GM23338 (cell line): ENCODE data around the gene A2ML1. TPM values are rescaled to one million over a fixed set of nuclear protein-coding genes. Genes with fewer than 3 reads are reported as not detected.

ENCODE experiments used
- ATAC-seq: fragments of 200-7000 bp; cut with Tn5 transposase; 3 replicates; pipeline ENCODE4 v1.9.1; 2020
- DNase-seq: peaks from one replicate; pipeline ENCODE4 v3.0.0-alpha.2; 2015; ENCODE audit warnings: low spot score
- H2AFZ ChIP-seq: fragments of 200-600 bp; sonication (generic); 2 replicates; pipeline ENCODE4 v1.8.0; 2016; ENCODE audit warnings: antibody characterized with exemption, mild to moderate bottlenecking, moderate library complexity
- H3F3A ChIP-seq: fragments of 200-600 bp; sonication (generic); replicated peaks from 2 replicates; pipeline ENCODE4 v1.8.0; 2017; ENCODE audit warnings: antibody characterized with exemption, mixed run types, low read depth
- H3K27ac ChIP-seq: fragments of 200-600 bp; sonication (generic); 2 replicates; pipeline ENCODE4 v1.6.1; 2016; ENCODE audit warnings: low read depth
- H3K27me3 ChIP-seq: fragments of 200-600 bp; sonication (generic); 2 replicates; pipeline ENCODE4 v1.8.0; 2016; ENCODE audit warnings: mild to moderate bottlenecking, mixed run types, moderate library complexity; ENCODE audit not compliant: insufficient read depth
- H3K36me3 ChIP-seq: fragments of 200-600 bp; sonication (generic); 2 replicates; pipeline ENCODE4 v1.8.0; 2016; ENCODE audit warnings: mild to moderate bottlenecking; ENCODE audit not compliant: insufficient read depth
- H3K4me1 ChIP-seq: fragments of 200-600 bp; sonication (generic); 2 replicates; pipeline ENCODE4 v1.8.0; 2016; ENCODE audit warnings: mild to moderate bottlenecking, moderate library complexity; ENCODE audit not compliant: insufficient read depth
- H3K4me2 ChIP-seq: fragments of 200-600 bp; sonication (generic); 2 replicates; pipeline ENCODE4 v1.7.1; 2017; ENCODE audit warnings: mixed run types
- H3K4me3 ChIP-seq: fragments of 200-600 bp; sonication (generic); 2 replicates; pipeline ENCODE4 v1.6.1; 2016; ENCODE audit warnings: mixed run types
- H3K79me2 ChIP-seq: fragments of 200-600 bp; sonication (generic); replicated peaks from 2 replicates; pipeline ENCODE4 v1.8.0; 2017; ENCODE audit warnings: mild to moderate bottlenecking; ENCODE audit not compliant: insufficient read depth
- H3K9me2 ChIP-seq: fragments of 200-600 bp; sonication (generic); 2 replicates; pipeline ENCODE4 v1.8.0; 2017; ENCODE audit not compliant: insufficient read depth
- H4K20me1 ChIP-seq: fragments of 200-600 bp; sonication (generic); replicated peaks from 2 replicates; pipeline ENCODE4 v1.8.0; 2017; ENCODE audit warnings: mild to moderate bottlenecking; ENCODE audit not compliant: insufficient read depth
- H3K27ac Mint-ChIP-seq: 2 replicates; pipeline ENCODE4 v1.8.0; 2020; ENCODE audit warnings: inconsistent platforms, mild to moderate bottlenecking, moderate library complexity, mixed read lengths
- H3K27me3 Mint-ChIP-seq: 3 replicates; pipeline ENCODE4 v1.8.0; 2022; ENCODE audit warnings: low read depth, mild to moderate bottlenecking, moderate library complexity, mixed read lengths, inconsistent platforms; ENCODE audit not compliant: insufficient read depth, poor library complexity
- H3K36me3 Mint-ChIP-seq: 3 replicates; pipeline ENCODE4 v1.8.0; 2021; ENCODE audit warnings: low read depth, mild to moderate bottlenecking, inconsistent platforms, moderate library complexity, mixed read lengths
- H3K4me1 Mint-ChIP-seq: 3 replicates; pipeline ENCODE4 v1.8.0; 2020; ENCODE audit warnings: mild to moderate bottlenecking, inconsistent platforms, mixed read lengths
- H3K4me3 Mint-ChIP-seq: 3 replicates; pipeline ENCODE4 v1.8.0; 2021; ENCODE audit warnings: moderate library complexity, mild to moderate bottlenecking, inconsistent platforms, mixed read lengths
- H3K9me3 Mint-ChIP-seq: 3 replicates; pipeline ENCODE4 v1.8.0; 2020; ENCODE audit warnings: moderate library complexity, mild to moderate bottlenecking, inconsistent platforms, mixed read lengths
- CREB1 ChIP-seq: fragments of 250-450 bp; sonication (Bioruptor Pico); IDR thresholded peaks from 2 replicates; pipeline ENCODE4 v1.5.0; 2020; ENCODE audit warnings: low read depth, mild to moderate bottlenecking, moderate library complexity
- ETS1 ChIP-seq: IDR thresholded peaks from 2 replicates; pipeline ENCODE4 v1.6.1; 2016; ENCODE audit warnings: antibody characterized with exemption
- EZH2 ChIP-seq: fragments of 200-600 bp; sonication (generic); IDR thresholded peaks from one replicate; pipeline ENCODE4 v1.8.0; 2017; ENCODE audit warnings: antibody characterized with exemption, mild to moderate bottlenecking, low read depth; ENCODE audit not compliant: unreplicated experiment
- EZH2phosphoT487 ChIP-seq: fragments of 200-600 bp; sonication (generic); IDR thresholded peaks from one replicate; pipeline ENCODE4 v1.8.1; 2018; ENCODE audit warnings: antibody characterized with exemption; ENCODE audit not compliant: unreplicated experiment
- JUNB ChIP-seq: IDR thresholded peaks from one replicate; pipeline ENCODE4 v1.6.1; 2016; ENCODE audit warnings: antibody characterized with exemption; ENCODE audit not compliant: unreplicated experiment
- NANOG ChIP-seq: IDR thresholded peaks from 2 replicates; pipeline ENCODE4 v1.6.1; 2016; ENCODE audit warnings: antibody characterized with exemption, borderline replicate concordance
- POLR2AphosphoS5 ChIP-seq: IDR thresholded peaks from 2 replicates; pipeline ENCODE4 v1.6.1; 2016; ENCODE audit warnings: antibody characterized with exemption, low read depth
- STAT1 ChIP-seq: IDR thresholded peaks from one replicate; pipeline ENCODE4 v1.6.1; 2016; ENCODE audit warnings: antibody characterized with exemption; ENCODE audit not compliant: unreplicated experiment
- ZNF114 ChIP-seq: fragments of 250-450 bp; sonication (Bioruptor Pico); IDR thresholded peaks from 2 replicates; pipeline ENCODE4 v1.5.0; 2020; ENCODE audit warnings: mild to moderate bottlenecking, moderate library complexity
- ZNF462 ChIP-seq: fragments of 250-450 bp; sonication (Bioruptor Pico); IDR thresholded peaks from 2 replicates; pipeline ENCODE4 v1.5.0; 2020; ENCODE audit warnings: mild to moderate bottlenecking, moderate library complexity
- polyA plus RNA-seq: library from polyadenylated mRNA; unstranded; fragments of >200 nt; fragmentation: Nextera tagmentation; extraction: Ambion mirVana; gene quantifications from 2 replicates; pipeline ENCODE4 v1.2.1, GENCODE V29; 2016
- total RNA-seq: library from RNA; depleted of rRNA; stranded (reverse); fragments of >200 nt; shearing (Covaris generic); gene quantifications from 2 replicates; pipeline ENCODE4 v1.2.3, GENCODE V29; 2014

Gene A2ML1
- total and polyA plus RNA-seq, 2 experiments from 2014 or later: 3.8 to 6.0 TPM

GRCh38 chr12:8779281-8779680, 43.1 kb upstream of the A2ML1 start (continued):
- TF ChIP-seq ZNF462 (no peak), STAT1 (no peak), ZNF114 (CRISPR knock-in tag) (no peak), POLR2AphosphoS5 (no peak), EZH2 (no peak)

GRCh38 chr12:8779862-8780261, 42.6 kb upstream of the A2ML1 start:
- Histone ChIP-seq H3K4me2 (no peak overlapping the region), H3K9me2 (no peaks in the 10 kb centered on the region), H3K4me3 (no peak overlapping the region), H3K36me3 (0 out of 2 replicates have a peak, but pooled peaks cover 3% of the 10 kb centered on the region), H3K4me1 (peaks cover 35% of the 10 kb centered on the region), H3F3A (peaks cover 6% of the 10 kb centered on the region; the same call in 1 of the 2 replicates), H3K79me2 (peaks cover 5% of the 10 kb centered on the region; the same call in 1 of the 2 replicates), H3K27ac (peak overlapping the region; percentile 5; the same call in 1 of the 2 replicates), H4K20me1 (no peaks in the 10 kb centered on the region), H3K27me3 (no peaks in the 10 kb centered on the region), H2AFZ (no peak overlapping the region)
- Mint-ChIP-seq H3K27me3 (no peaks in the 10 kb centered on the region), H3K4me1 (peaks cover 41% of the 10 kb centered on the region), H3K36me3 (peaks cover 35% of the 10 kb centered on the region), H3K4me3 (no peak overlapping the region), H3K9me3 (peaks cover 1% of the 10 kb centered on the region; the same call in 1 of the 3 replicates), H3K27ac (no peak overlapping the region)
- ATAC-seq (peak; percentile 18; the same call in 1 of the 3 replicates), DNase-seq (no peak)
- TF ChIP-seq ZNF462: no peak
- no peak for TF ChIP-seq NANOG
- TF ChIP-seq EZH2phosphoT487: no peak
- no peak for TF ChIP-seq CREB1
- TF ChIP-seq EZH2: no peak
- no peak for TF ChIP-seq JUNB
- no peak for TF ChIP-seq ETS1
